ENCODE measurements around the gene SMIM44.
"Not testable (repeated sequence)": the region's sequence is repeated elsewhere in the genome, so short reads cannot be mapped to it uniquely, and the experiment has no call there.

The SMIM44 gene

DNA sequence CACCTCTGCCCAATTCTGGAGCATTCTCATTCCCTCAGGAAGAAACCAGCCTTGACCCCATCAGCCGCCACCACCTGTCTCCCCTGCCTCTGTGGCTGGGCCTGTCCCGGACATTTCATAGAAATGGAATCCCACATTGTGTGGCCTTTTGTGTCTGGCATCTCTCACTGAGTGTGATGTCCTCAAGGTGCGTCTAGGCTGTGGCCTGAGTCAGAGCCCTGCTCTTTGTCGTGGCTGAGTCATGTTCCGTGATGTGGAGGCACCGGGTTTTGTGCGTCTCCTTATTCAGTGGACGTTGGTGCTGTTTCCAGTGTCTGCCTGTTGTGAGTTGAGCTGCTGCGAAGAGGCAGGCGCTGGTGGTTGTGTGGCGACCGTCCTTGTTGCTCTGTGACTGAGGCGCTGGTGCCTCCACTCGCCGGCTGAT lies 26.3 kb upstream of the SMIM44 start:
- H3K27ac ChIP-seq = no peak overlapping the region
- TF ChIP-seq ZFX (IDR thresholded peaks at IDR 0.05) = no peak
- TF ChIP-seq, protein P1, sequence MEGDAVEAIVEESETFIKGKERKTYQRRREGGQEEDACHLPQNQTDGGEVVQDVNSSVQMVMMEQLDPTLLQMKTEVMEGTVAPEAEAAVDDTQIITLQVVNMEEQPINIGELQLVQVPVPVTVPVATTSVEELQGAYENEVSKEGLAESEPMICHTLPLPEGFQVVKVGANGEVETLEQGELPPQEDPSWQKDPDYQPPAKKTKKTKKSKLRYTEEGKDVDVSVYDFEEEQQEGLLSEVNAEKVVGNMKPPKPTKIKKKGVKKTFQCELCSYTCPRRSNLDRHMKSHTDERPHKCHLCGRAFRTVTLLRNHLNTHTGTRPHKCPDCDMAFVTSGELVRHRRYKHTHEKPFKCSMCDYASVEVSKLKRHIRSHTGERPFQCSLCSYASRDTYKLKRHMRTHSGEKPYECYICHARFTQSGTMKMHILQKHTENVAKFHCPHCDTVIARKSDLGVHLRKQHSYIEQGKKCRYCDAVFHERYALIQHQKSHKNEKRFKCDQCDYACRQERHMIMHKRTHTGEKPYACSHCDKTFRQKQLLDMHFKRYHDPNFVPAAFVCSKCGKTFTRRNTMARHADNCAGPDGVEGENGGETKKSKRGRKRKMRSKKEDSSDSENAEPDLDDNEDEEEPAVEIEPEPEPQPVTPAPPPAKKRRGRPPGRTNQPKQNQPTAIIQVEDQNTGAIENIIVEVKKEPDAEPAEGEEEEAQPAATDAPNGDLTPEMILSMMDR (conservative IDR thresholded peaks at IDR 0.05) = no peak

DNA sequence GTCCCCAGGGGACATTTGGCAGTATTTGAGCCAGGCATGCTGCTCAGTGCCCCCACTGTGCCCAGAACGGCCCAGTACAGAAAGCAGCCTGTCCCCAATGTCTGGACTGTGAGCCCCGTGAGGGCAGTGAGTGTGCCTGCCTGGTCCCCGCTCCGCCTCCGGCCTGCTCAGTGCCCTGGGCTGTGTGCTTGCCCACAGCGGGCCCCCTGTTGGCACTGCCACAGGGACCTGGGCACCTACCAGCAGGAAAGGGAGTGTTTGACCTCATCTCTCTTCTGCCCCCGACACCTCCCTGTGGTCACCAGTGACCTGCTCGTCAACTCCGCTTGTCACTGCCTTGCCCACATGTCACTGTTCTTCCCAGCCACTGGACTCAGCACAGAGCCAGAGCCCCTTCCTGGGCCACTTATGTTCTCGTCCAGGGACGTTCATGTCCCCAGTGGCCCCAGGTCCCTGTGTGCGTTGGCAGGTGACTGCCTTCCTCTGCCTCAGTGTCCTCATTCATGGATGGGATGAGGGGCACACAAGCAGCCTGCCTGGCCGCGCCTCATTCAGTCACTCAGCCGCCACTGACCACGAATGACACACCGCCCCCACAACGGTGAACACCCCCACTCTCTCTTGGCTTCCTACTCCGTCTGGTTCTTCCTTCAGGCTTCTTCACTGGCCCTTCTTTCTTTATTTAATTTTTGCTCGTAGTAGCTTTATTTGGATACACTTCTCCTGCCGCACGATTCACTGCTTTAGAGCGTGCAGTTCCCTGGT lies 25.7 kb upstream of the SMIM44 start:
- TF ChIP-seq, protein P1 (conservative IDR thresholded peaks at IDR 0.05) = no peak
- no peak for TF ChIP-seq ZFX (IDR thresholded peaks at IDR 0.05)

DNA sequence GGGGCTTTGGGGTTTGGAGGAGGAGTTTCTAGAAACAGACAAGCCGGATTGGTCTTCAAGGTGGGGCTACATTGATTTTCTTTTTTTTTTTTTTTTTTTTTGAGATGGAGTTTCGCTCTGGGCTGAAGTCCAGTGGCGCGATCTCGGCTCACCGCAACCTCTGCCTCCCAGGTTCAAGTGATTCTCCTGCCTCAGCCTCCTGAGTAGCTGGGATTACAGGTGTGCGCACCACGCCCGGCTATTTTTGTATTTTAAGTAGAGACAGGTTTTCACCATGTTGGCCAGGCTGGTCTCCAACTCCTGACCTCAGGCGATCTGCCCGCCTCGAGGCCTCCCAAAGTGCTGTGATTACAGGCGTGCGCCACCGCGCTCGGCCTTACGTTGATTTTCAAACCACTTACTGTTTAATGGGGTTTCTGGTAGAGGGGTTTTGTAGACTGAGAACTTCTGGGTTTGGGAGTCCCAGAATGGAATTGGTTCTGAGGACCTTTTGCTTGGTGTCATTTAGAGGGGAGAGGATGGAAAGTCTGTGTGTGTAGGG lies 24.9 kb upstream of the SMIM44 start:
- H3K27ac ChIP-seq = not testable (repeated sequence)

More for the DNA sequence above, 25.7 kb upstream of the SMIM44 start:
- H3K27ac ChIP-seq = no peak overlapping the region

DNA sequence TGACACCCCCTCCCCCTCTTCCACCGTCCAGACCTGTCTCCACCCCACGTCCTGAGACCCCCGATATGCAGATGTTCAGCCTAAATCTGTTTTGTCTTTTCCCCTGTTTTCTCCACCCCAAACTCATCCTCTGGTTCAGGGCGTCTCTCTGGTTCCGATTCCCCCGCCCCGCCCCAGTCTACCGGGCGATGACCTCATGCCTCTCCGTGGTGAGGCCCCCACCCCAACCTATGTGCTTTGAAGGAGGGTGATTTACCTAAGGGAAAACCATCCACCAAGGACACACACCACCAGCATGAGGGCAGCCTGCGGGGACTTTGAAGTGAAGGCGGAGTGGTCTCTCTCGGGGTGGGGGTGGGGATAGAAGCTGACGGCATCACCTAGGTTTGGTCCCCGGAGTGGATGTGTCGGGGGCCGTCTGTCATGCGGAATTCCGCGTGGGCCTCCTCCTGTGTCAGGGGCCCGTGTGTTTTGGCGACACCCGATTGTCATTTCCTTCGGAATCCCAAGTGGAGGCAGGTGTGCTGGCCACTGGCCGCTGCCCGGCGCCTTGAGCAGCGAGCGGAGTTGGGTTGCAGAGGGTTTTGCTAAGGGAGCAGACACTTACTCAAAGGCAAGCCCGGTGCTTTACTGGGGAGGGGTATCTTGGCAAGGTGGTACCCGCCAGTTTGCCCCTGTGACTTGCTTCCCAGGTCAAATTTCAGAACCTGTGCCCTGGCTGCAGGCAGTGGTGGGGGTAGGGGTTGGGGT lies 24.3 kb upstream of the SMIM44 start:
- TF ChIP-seq ZFX (IDR thresholded peaks at IDR 0.05) = no peak
- TF ChIP-seq, protein P1 (conservative IDR thresholded peaks at IDR 0.05) = no peak
- peak overlapping the region; percentile 95 for H3K27ac ChIP-seq

DNA sequence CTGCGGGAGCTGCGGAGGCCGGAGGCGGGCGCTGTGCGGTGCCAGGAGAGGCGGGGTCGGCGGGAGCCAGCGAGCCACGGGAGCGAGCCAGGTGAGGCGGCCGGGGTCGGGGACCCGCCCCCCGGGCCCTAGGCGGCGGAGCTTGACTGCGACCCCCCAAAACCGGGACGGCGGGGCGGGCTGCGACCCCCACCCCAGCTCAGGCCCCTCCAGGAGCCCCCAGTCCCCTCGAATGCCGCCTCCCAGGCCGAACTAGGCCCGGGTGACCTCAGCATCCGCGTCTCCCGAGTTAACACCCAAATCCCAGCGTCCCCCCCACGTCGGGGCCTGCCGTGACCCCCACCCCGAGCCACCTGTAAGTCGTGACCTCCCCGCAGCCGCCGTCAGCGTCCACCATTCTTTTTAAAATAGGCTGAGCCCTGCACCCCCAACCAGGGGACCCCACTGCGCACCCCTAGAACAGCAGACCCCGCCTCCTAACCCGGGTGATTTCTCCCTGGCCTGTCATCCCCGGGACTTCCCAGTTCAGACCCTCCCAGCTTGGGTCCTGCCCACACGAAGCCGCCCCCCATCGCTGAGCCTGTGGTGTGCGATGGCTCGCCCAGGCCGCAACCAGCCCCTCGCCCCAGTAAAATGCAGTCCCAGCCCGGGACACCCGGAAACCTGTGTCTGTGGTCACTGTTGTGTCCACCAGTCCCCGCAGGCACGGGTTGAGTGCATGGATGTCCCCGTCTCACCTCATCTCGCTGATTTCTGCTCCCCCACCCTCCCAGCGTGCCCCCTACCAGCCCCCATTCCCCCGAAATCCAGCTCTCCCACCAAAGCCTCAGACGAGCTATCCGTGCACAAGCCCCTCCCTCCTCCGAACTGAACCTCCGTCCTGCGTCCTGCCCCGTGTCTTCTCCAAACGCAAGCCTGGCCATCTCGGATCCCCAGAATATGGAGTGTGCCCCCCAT lies 23.4 kb upstream of the SMIM44 start:
- TF ChIP-seq, protein P1 (conservative IDR thresholded peaks at IDR 0.05) = no peak
- TF ChIP-seq ZFX (IDR thresholded peaks at IDR 0.05) = peak; percentile 64; the same call in 1 of the 2 replicates
- peak overlapping the region; percentile 95 for H3K27ac ChIP-seq

DNA sequence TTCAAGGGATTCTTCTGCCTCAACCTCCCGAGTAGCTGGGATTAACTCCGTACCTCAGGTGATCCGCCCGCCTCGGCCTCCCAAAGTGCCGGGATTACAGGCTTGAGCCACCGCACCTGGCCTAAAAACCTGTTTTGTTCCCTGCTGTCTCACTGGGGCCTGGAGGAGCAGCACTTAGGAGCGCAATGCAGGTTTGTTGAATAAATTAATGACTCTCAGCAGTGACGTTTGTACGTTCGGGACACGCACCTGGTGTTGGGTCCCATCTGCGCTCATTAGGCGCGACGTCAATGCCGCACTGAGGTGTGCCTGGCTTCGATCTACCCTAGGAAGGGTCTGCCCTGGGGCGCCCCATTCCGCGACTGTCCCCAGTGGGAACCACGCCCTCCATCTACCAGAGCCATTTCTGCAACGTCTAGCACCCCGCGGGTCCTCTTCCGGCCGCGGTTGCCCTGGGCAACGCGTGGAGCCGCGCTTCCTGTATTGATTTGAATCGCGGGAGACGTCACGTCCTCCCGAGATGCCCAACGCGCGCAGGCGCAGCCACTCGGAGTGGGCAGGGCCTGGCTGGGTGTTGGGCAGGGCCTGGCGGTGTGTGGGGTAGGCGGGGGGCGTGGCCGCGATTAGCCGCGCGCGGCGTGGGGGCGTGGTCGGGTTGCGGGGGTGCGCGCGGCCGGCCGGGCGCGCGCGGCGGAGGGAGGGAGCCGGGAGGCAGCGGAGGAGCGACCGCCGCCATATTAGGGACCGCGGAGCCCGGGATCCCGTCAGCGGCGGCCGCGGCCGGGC lies 22.6 kb upstream of the SMIM44 start, which contains the start of gene FZR1:
Gene FZR1, plus strand, starts transcription at position 714 of the 786 bp plus-strand sequence. CDS start 16,679 bp downstream, outside the sequence.
- peak within 1 kb of the TSS; percentile 95 for H3K27ac ChIP-seq
- TF ChIP-seq ZFX (IDR thresholded peaks at IDR 0.05) = peak; percentile 31; the same call in 1 of the 2 replicates
- TF ChIP-seq, protein P1 (conservative IDR thresholded peaks at IDR 0.05) = no peak

All from C4-2B (cell line).